GM18873 (cell line): ENCODE results near the gene ITPKB.
"Not testable (repeated sequence)": the region's sequence is repeated elsewhere in the genome, so short reads cannot be mapped to it uniquely, and the experiment has no call there.

Experiments used
- ATAC-seq: cut with Tn5 transposase; IDR thresholded peaks from one replicate; pipeline ENCODE4 v1.9.1; 2021; ENCODE audit warnings: mild to moderate bottlenecking, moderate library complexity, moderate number of reproducible peaks; ENCODE audit not compliant: unreplicated experiment, low FRiP score

Gene ITPKB

GRCh38 chr1:226608699-226609505 lies 130.2 kb downstream of the ITPKB start:
- no peak for ATAC-seq

GRCh38 chr1:226607821-226608220 lies 131.3 kb downstream of the ITPKB start:
- ATAC-seq = no peak

- ATAC-seq = no peak
These were observed 131.8 kb downstream of the ITPKB start for GRCh38 chr1:226607268-226607660.

- no peak for ATAC-seq
These were observed 132.5 kb downstream of the ITPKB start for GRCh38 chr1:226606311-226607267.

GRCh38 chr1:226605318-226605950 lies 133.6 kb downstream of the ITPKB start:
- no peak for ATAC-seq

GRCh38 chr1:226604560-226605317 lies 134.3 kb downstream of the ITPKB start:
- ATAC-seq = no peak

- no peak for ATAC-seq
These were observed 135.1 kb downstream of the ITPKB start for GRCh38 chr1:226603858-226604559.

- no peak for ATAC-seq
These were observed 135.8 kb downstream of the ITPKB start for GRCh38 chr1:226603022-226603857.

GRCh38 chr1:226602186-226603021 lies 136.7 kb downstream of the ITPKB start:
- no peak for ATAC-seq

- ATAC-seq = no peak
These were observed 137.6 kb downstream of the ITPKB start for GRCh38 chr1:226601456-226601855.

GRCh38 chr1:226600254-226600653 lies 138.8 kb downstream of the ITPKB start:
- no peak for ATAC-seq

- ATAC-seq = no peak
These were observed 139.3 kb downstream of the ITPKB start for GRCh38 chr1:226599636-226600238.

GRCh38 chr1:226598955-226599354 lies 140.1 kb downstream of the ITPKB start:
- ATAC-seq = not testable (repeated sequence)

GRCh38 chr1:226598455-226598849 lies 140.6 kb downstream of the ITPKB start:
- ATAC-seq = no peak

- no peak for ATAC-seq
These were observed 141.2 kb downstream of the ITPKB start for GRCh38 chr1:226597616-226598454.

GRCh38 chr1:226596531-226597165 lies 142.4 kb downstream of the ITPKB start:
- no peak for ATAC-seq
